Sigmoid colon (tissue), 4 donors: ENCODE data around the gene EXTL1.

ENCODE experiments used
- CTCF ChIP-seq, 4 experiments: fragments of 450-650 bp in 3 of 4; fragments of 200-600 bp in 1 of 4; IDR thresholded peaks; one replicate each; pipeline ENCODE4 v1.5.1; 2016 to 2019; ENCODE audit warnings: antibody characterized with exemption in 4 of 4, mild to moderate bottlenecking in 3 of 4, moderate library complexity in 2 of 4
- POLR2AphosphoS5 ChIP-seq, 4 donors: sonication (generic); formaldehyde crosslinking; IDR thresholded peaks; one replicate each; pipeline ENCODE4 v1.6.1; 2017; ENCODE audit warnings: antibody characterized with exemption in 4 of 4

GRCh38 chr1:26016953-26017545, 4.5 kb upstream of the EXTL1 start:
- TF ChIP-seq CTCF (IDR thresholded peaks at IDR 0.05) (no peak), POLR2AphosphoS5 (IDR thresholded peaks at IDR 0.05) (no peak)
